Activated T-helper 1 cell treated with anti-CD3 and anti-CD28 coated beads, Interleukin-12 subunit alpha, Interleukin-12 subunit beta, Interleukin-2, Interleukin-4 antibody, amounts not matched to agents 30 ng/mL and 10 ng/mL and 1 ng/mL, durations not matched to agents 14 hours and 24 hours and 36 hours (primary cell): ENCODE results near the gene SMYD2. TPM values are rescaled to one million over a fixed set of nuclear protein-coding genes. Genes with fewer than 3 reads are reported as not detected.

Experiments
- DNase-seq: peaks from one replicate; pipeline ENCODE4 v3.0.0; 2021; ENCODE audit warnings: low spot score
- H3K27ac Mint-ChIP-seq: one replicate; pipeline ENCODE4 v1.8.0; 2021; ENCODE audit warnings: mild to moderate bottlenecking, mixed read lengths
- H3K27me3 Mint-ChIP-seq: one replicate; pipeline ENCODE4 v1.8.0; 2022; ENCODE audit warnings: mild to moderate bottlenecking, moderate library complexity, mixed read lengths; ENCODE audit not compliant: insufficient read depth
- H3K36me3 Mint-ChIP-seq: one replicate; pipeline ENCODE4 v1.8.0; 2021; ENCODE audit warnings: low read depth, mixed read lengths
- H3K4me1 Mint-ChIP-seq: one replicate; pipeline ENCODE4 v1.8.0; 2021; ENCODE audit warnings: low read depth, mixed read lengths
- H3K4me3 Mint-ChIP-seq: one replicate; pipeline ENCODE4 v1.8.0; 2021; ENCODE audit warnings: mild to moderate bottlenecking, moderate library complexity, mixed read lengths
- H3K9me3 Mint-ChIP-seq: one replicate; pipeline ENCODE4 v1.8.0; 2021; ENCODE audit warnings: mixed read lengths
- intact Hi-C: fragments of 100-400 bp; cut with micrococcal nuclease; formaldehyde crosslinking; loops from one replicate; pipeline ENCODE4 v1.15.1; 2024
- total RNA-seq: library from RNA; stranded (reverse); gene quantifications from 2 replicates; pipeline ENCODE4 v1.2.3, GENCODE V29; 2022

Gene SMYD2
- total RNA-seq, 1 donor from 2014 or later = 25.7 TPM

GRCh38 chr1:214369364-214369763 is 88.4 kb downstream of the SMYD2 start:
- no peak for DNase-seq
- intact Hi-C loops = no loop called here
- Mint-ChIP-seq H3K27ac (no peak overlapping the region), H3K36me3 (peaks cover 2% of the 10 kb centered on the region), H3K4me3 (no peak overlapping the region), H3K27me3 (peaks cover 12% of the 10 kb centered on the region), H3K9me3 (no peaks in the 10 kb centered on the region), H3K4me1 (no peaks in the 10 kb centered on the region)

- peaks cover 13% of the 10 kb centered on the region for H3K27me3 Mint-ChIP-seq
These were observed 89.7 kb downstream of the SMYD2 start for GRCh38 chr1:214370615-214371014.

GRCh38 chr1:214372092-214372491 is 91.1 kb downstream of the SMYD2 start:
- Mint-ChIP-seq H3K9me3 (no peaks in the 10 kb centered on the region), H3K27ac (no peak overlapping the region), H3K4me1 (peaks cover 5% of the 10 kb centered on the region), H3K4me3 (no peak overlapping the region), H3K27me3 (peaks cover 7% of the 10 kb centered on the region), H3K36me3 (peaks cover 3% of the 10 kb centered on the region)
- no peak for DNase-seq
- intact Hi-C loops = no loop called here

More at GRCh38 chr1:214370615-214371014, 89.7 kb downstream of the SMYD2 start:
- Mint-ChIP-seq H3K36me3 (no peaks in the 10 kb centered on the region), H3K27ac (no peak overlapping the region), H3K9me3 (no peaks in the 10 kb centered on the region), H3K4me3 (no peak overlapping the region), H3K4me1 (no peaks in the 10 kb centered on the region)
- intact Hi-C loops = no loop called here
- DNase-seq = no peak

- intact Hi-C loops = no loop called here
- peaks cover 3% of the 10 kb centered on the region for H3K27me3 Mint-ChIP-seq
- no peak overlapping the region for H3K4me3 Mint-ChIP-seq
- no peak for DNase-seq
- no peak overlapping the region for H3K27ac Mint-ChIP-seq
- H3K36me3 Mint-ChIP-seq = peaks cover 3% of the 10 kb centered on the region
- H3K4me1 Mint-ChIP-seq = peaks cover 5% of the 10 kb centered on the region
- H3K9me3 Mint-ChIP-seq = no peaks in the 10 kb centered on the region
These were observed 96.5 kb downstream of the SMYD2 start for GRCh38 chr1:214377485-214377884.

GRCh38 chr1:214377886-214378285 is 96.9 kb downstream of the SMYD2 start:
- Mint-ChIP-seq H3K9me3 (no peaks in the 10 kb centered on the region), H3K36me3 (peaks cover 4% of the 10 kb centered on the region), H3K4me1 (peaks cover 5% of the 10 kb centered on the region), H3K4me3 (no peak overlapping the region), H3K27me3 (peaks cover 3% of the 10 kb centered on the region), H3K27ac (no peak overlapping the region)
- intact Hi-C loops = no loop called here
- no peak for DNase-seq

GRCh38 chr1:214378492-214378891 is 97.5 kb downstream of the SMYD2 start:
- Mint-ChIP-seq H3K27ac (no peak overlapping the region), H3K4me1 (peaks cover 5% of the 10 kb centered on the region), H3K27me3 (peaks cover 3% of the 10 kb centered on the region)

GRCh38 chr1:214379236-214379970 is 98.4 kb downstream of the SMYD2 start:
- no peaks in the 10 kb centered on the region for H3K9me3 Mint-ChIP-seq
- H3K27ac Mint-ChIP-seq = no peak overlapping the region
- H3K4me3 Mint-ChIP-seq = no peak overlapping the region
- H3K4me1 Mint-ChIP-seq = peaks cover 6% of the 10 kb centered on the region
- H3K36me3 Mint-ChIP-seq = peaks cover 8% of the 10 kb centered on the region
- no peak for DNase-seq
- H3K27me3 Mint-ChIP-seq = peaks cover 4% of the 10 kb centered on the region
- intact Hi-C loops = no loop called here

More at GRCh38 chr1:214378492-214378891, 97.5 kb downstream of the SMYD2 start:
- no peaks in the 10 kb centered on the region for H3K9me3 Mint-ChIP-seq
- H3K4me3 Mint-ChIP-seq = no peak overlapping the region
- intact Hi-C loops = no loop called here
- H3K36me3 Mint-ChIP-seq = peaks cover 4% of the 10 kb centered on the region
- DNase-seq = no peak

- intact Hi-C loops = no loop called here
- Mint-ChIP-seq H3K4me3 (no peak overlapping the region), H3K27me3 (peaks cover 3% of the 10 kb centered on the region), H3K36me3 (peaks cover 8% of the 10 kb centered on the region), H3K27ac (no peak overlapping the region), H3K9me3 (no peaks in the 10 kb centered on the region), H3K4me1 (peaks cover 14% of the 10 kb centered on the region)
- no peak for DNase-seq
These were observed 99.4 kb downstream of the SMYD2 start for GRCh38 chr1:214380396-214380795.

GRCh38 chr1:214380986-214381695 is 100.2 kb downstream of the SMYD2 start:
- DNase-seq = no peak
- intact Hi-C loops = no loop called here
- Mint-ChIP-seq H3K9me3 (no peaks in the 10 kb centered on the region), H3K27me3 (peaks cover 3% of the 10 kb centered on the region), H3K4me3 (no peak overlapping the region), H3K27ac (no peak overlapping the region), H3K36me3 (peaks cover 8% of the 10 kb centered on the region), H3K4me1 (peaks cover 12% of the 10 kb centered on the region)

- intact Hi-C loops = no loop called here
- H3K9me3 Mint-ChIP-seq = no peaks in the 10 kb centered on the region
- H3K4me3 Mint-ChIP-seq = no peak overlapping the region
- H3K27ac Mint-ChIP-seq = no peak overlapping the region
- DNase-seq = no peak
- H3K27me3 Mint-ChIP-seq = peaks cover 3% of the 10 kb centered on the region
- H3K4me1 Mint-ChIP-seq = peaks cover 27% of the 10 kb centered on the region
- H3K36me3 Mint-ChIP-seq = peaks cover 7% of the 10 kb centered on the region
These were observed 102.7 kb downstream of the SMYD2 start for GRCh38 chr1:214383381-214384372.

- intact Hi-C loops = no loop called here
- no peak overlapping the region for H3K27ac Mint-ChIP-seq
- H3K9me3 Mint-ChIP-seq = no peaks in the 10 kb centered on the region
- peaks cover 34% of the 10 kb centered on the region for H3K4me1 Mint-ChIP-seq
- H3K4me3 Mint-ChIP-seq = no peak overlapping the region
- no peak for DNase-seq
- peaks cover 7% of the 10 kb centered on the region for H3K36me3 Mint-ChIP-seq
- peaks cover 1% of the 10 kb centered on the region for H3K27me3 Mint-ChIP-seq
These were observed 103.6 kb downstream of the SMYD2 start for GRCh38 chr1:214384373-214385079.

- H3K36me3 Mint-ChIP-seq = peaks cover 10% of the 10 kb centered on the region
- no peak for DNase-seq
- H3K27ac Mint-ChIP-seq = peak overlapping the region; percentile 64
- H3K9me3 Mint-ChIP-seq = no peaks in the 10 kb centered on the region
- intact Hi-C loops = no loop called here
- H3K4me1 Mint-ChIP-seq = peaks cover 40% of the 10 kb centered on the region
- no peak overlapping the region for H3K4me3 Mint-ChIP-seq
- H3K27me3 Mint-ChIP-seq = peaks cover 1% of the 10 kb centered on the region
These were observed 104.5 kb downstream of the SMYD2 start for GRCh38 chr1:214385428-214385827.
